GM19025 (cell line): ENCODE results near the gene TSPAN33.
"Not testable (repeated sequence)": the region's sequence is repeated elsewhere in the genome, so short reads cannot be mapped to it uniquely, and the experiment has no call there.

Experiments used
- ATAC-seq: cut with Tn5 transposase; IDR thresholded peaks from one replicate; pipeline ENCODE4 v1.9.1; 2021; ENCODE audit warnings: mild to moderate bottlenecking, low read depth, moderate library complexity; ENCODE audit not compliant: unreplicated experiment

Gene TSPAN33

DNA sequence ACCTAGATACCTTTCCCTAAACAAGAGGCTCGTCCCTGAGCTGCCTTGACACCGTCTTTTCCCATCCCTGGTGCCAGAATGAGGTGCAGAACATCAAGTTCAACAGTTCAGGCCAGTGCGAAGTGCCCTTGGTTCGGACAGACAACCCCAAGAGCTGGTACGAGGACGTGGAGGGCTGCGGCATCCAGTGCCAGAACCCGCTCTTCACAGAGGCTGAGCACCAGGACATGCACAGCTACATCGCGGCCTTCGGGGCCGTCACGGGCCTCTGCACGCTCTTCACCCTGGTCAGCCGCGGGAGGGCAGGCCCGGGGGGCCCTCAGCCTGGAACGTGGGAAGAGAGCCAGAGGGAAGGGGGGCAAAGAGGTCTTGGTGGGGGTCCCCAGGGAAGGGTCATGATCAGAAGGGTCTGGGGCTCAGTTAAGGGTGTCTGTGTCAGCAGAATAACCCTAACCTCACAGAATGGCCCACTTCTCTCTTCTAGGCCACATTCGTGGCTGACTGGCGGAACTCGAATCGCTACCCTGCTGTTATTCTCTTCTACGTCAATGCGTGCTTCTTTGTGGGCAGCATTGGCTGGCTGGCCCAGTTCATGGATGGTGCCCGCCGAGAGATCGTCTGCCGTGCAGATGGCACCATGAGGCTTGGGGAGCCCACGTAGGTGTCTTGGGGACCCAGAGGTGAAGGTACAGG is 60.8 kb downstream of the TSPAN33 start:
- no peak for ATAC-seq

- ATAC-seq, result no peak
Observed at GRCh38 chr7:129205987-129206785, 61.7 kb downstream of the TSPAN33 start.

GRCh38 chr7:129208667-129209066 is 64.2 kb downstream of the TSPAN33 start:
- ATAC-seq, result no peak

- ATAC-seq, result no peak
Observed at GRCh38 chr7:129209067-129209926, 64.8 kb downstream of the TSPAN33 start.

- no peak for ATAC-seq
Observed at GRCh38 chr7:129210256-129210988, 65.9 kb downstream of the TSPAN33 start.

GRCh38 chr7:129210989-129211312 is 66.4 kb downstream of the TSPAN33 start:
- ATAC-seq, result no peak

DNA sequence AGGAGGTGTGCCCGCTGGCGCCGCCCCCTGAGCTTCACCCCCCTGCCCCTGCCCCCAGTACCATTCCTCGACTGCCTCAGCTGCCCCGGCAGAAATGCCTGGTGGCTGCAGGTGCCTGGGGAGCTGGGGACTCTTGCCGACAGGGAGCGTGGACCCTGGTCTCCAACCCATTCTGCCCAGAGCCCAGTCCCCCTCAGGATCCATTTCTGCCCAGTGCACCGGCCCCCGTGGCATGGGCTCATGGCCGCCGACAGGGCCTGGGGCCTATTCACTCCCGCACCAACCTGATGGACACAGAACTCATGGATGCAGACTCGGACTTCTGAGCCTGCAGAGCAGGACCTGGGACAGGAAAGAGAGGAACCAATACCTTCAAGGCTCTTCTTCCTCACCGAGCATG is 67.6 kb downstream of the TSPAN33 start:
- ATAC-seq, result no peak

DNA sequence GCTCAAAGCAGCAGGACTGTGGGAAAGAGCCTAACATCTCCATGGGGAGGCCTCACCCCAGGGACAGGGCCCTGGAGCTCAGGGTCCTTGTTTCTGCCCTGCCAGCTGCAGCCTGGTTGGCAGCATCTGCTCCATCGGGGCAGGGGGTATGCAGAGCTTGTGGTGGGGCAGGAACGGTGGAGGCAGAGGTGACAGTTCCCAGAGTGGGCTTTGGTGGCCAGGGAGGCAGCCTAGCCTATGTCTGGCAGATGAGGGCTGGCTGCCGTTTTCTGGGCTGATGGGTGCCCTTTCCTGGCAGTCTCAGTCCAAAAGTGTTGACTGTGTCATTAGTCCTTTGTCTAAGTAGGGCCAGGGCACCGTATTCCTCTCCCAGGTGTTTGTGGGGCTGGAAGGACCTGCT is 68.1 kb downstream of the TSPAN33 start:
- ATAC-seq, result no peak

DNA sequence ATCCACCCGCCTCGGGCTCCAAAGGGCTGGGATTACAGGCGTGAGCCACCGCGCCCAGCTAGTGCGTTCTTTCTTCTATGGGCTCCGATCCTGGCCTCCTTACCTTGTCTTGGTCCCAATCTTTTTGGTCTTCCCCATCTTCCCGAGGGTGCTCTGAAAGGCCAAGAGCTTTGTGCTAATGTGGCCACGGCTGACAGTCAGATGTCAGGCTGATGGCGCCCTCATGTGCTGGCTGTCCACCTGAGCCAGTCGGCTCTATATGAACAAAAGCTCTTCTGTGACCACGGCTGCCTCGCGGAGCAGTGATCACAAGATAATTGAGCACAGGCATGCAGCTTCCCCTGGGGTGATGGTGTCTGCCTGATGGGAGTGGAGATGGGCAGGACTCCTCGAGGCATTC is 69.3 kb downstream of the TSPAN33 start:
- ATAC-seq, result no peak

GRCh38 chr7:129215691-129216090 is 71.2 kb downstream of the TSPAN33 start:
- ATAC-seq, result not testable (repeated sequence)

DNA sequence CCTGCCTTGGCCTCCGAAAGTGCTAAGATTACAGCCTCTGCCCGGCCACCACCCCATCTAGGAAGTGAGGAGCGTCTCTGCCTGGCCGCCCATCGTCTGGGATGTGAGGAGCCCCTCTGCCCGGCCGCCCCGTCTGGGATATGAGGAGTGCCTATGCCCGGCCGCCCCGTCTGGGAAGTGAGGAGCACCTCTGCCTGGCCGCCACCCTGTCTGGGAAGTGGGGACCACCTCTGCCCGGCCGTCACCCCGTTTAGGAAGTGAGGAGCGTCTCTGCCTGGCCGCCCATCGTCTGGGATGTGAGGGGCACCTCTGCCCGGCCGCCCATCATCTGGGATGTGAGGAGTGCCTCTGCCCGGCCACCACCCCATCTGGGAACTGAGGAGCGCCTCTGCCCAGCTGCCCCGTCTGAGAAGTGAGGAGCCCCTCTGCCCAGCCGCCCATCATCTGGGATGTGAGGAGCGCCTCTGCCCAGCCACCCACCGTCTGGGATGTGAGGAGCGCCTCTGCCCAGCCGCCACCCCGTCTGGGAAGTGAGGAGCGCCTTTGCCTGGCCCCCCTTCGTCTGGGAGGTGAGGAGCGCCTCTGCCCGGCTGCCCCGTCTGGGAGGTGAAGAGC is 71.7 kb downstream of the TSPAN33 start:
- not testable (repeated sequence) for ATAC-seq

- ATAC-seq, result not testable (repeated sequence)
Observed at GRCh38 chr7:129216821-129217416, 72.4 kb downstream of the TSPAN33 start.

DNA sequence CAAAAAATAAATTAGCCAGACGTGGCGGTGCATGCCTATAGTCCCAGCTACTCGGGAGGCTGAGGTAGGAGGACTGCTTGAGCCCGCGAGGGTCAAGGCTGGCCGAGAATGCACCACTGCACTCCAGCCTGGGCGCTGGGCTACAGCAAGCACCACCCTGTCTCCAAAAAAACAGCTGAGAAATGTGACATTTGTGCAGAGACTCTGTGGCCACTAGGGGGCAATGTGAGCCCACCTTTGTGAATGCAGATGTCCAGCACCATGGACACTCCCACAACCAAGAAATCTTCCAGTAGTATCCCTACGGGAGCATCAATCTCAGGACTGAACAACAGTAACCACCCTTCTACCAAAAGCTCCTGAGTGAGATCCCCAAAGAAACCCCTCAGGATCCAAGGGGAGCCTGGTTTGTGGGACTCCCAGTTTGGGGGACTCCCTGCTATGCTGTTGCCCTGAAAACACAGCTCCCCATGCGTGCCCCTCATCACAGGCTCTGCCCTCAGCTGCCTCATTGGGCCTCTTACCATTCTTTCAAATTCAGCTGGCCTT is 74.1 kb downstream of the TSPAN33 start:
- no peak for ATAC-seq

DNA sequence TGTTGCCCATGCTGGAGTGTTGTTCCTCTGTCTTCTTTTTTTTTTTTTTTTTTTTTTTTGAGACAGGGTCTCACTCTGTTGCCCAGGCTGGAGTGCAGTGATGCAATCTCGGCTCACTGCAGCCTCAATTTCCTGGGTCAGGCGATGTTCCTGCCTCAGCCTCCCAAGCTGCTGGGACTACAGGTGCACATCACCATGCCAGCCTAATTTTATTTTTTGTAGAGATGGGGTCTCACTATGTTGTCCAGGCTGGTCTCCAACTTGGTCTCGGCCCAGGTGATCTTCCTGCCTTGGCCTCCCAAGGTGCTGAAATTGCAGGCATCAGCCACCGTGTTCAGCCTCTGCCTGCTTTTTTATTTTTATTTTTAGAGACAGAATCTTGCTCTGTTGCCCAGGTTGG is 74.7 kb downstream of the TSPAN33 start:
- not testable (repeated sequence) for ATAC-seq
